Panc1 (cell line): ENCODE measurements around the gene DEGS2.

Source experiments
- POLR2AphosphoS5 ChIP-seq: IDR thresholded peaks from 2 replicates; pipeline ENCODE4 v1.6.1; 2012; ENCODE audit warnings: mild to moderate bottlenecking, low read depth, low read length, moderate library complexity
- TF ChIP-seq, protein P1 (sequence below): fragments of 450-650 bp; IDR thresholded peaks from 2 replicates; pipeline ENCODE4 v1.5.1; 2017; ENCODE audit warnings: mild to moderate bottlenecking

GRCh38 chr14:100117633-100118395 is 41.6 kb downstream of the DEGS2 start:
- TF ChIP-seq, protein P1, sequence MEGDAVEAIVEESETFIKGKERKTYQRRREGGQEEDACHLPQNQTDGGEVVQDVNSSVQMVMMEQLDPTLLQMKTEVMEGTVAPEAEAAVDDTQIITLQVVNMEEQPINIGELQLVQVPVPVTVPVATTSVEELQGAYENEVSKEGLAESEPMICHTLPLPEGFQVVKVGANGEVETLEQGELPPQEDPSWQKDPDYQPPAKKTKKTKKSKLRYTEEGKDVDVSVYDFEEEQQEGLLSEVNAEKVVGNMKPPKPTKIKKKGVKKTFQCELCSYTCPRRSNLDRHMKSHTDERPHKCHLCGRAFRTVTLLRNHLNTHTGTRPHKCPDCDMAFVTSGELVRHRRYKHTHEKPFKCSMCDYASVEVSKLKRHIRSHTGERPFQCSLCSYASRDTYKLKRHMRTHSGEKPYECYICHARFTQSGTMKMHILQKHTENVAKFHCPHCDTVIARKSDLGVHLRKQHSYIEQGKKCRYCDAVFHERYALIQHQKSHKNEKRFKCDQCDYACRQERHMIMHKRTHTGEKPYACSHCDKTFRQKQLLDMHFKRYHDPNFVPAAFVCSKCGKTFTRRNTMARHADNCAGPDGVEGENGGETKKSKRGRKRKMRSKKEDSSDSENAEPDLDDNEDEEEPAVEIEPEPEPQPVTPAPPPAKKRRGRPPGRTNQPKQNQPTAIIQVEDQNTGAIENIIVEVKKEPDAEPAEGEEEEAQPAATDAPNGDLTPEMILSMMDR: no peak
- no peak for TF ChIP-seq POLR2AphosphoS5
